ENCODE data around the gene TRIP6.

DNA sequence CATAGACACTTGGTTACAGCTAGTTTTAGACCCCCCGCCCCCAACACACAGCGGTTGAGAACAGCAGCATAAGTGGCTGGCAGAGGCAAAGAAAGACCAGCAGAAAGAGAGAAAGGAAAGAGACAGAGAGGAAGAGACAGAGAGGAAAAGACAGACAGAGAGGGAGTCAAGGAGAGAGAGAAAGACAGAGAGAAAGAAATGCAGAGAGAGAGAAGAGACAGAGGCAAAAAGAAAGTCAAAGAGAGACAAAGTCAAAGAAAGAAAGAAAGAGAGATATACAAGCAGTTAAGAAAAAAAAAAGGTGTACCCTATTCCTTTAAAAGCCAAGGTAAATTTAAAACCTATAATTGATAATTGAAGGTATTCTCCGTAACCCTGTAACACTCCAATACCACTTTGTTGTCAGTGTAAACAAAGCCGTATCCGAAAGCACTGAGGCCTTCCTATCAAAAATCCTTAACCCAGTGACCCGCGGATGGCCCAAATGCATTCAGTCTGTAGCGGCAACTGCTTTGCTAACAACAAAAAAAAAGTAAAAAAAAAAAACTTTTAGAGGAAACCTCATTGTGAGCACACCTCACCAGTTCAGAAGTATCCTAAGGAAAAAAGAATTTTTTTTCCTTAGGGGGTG, 26.6 kb upstream of the TRIP6 start:
- no peak for TF ChIP-seq POLR2A (IDR thresholded peaks at IDR 0.05)
- TF ChIP-seq, protein P1, sequence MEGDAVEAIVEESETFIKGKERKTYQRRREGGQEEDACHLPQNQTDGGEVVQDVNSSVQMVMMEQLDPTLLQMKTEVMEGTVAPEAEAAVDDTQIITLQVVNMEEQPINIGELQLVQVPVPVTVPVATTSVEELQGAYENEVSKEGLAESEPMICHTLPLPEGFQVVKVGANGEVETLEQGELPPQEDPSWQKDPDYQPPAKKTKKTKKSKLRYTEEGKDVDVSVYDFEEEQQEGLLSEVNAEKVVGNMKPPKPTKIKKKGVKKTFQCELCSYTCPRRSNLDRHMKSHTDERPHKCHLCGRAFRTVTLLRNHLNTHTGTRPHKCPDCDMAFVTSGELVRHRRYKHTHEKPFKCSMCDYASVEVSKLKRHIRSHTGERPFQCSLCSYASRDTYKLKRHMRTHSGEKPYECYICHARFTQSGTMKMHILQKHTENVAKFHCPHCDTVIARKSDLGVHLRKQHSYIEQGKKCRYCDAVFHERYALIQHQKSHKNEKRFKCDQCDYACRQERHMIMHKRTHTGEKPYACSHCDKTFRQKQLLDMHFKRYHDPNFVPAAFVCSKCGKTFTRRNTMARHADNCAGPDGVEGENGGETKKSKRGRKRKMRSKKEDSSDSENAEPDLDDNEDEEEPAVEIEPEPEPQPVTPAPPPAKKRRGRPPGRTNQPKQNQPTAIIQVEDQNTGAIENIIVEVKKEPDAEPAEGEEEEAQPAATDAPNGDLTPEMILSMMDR (IDR thresholded peaks at IDR 0.05 in 4 of 5, conservative IDR thresholded peaks at IDR 0.05 in 1 of 5): no peak

All from gastrocnemius medialis (tissue), 4 donors.